SK-N-SH (cell line): Measurements from ENCODE around the gene FBXO31.

Experiments used
- EP300 ChIP-seq, 2 experiments: IDR thresholded peaks; 2 replicates each; pipeline versions ENCODE4 v1.4.0 to v1.6.1; 2012; ENCODE audit warnings: borderline replicate concordance in 1 of 2, low read depth in 1 of 2, low read length in 1 of 2
- EZH2phosphoT487 ChIP-seq: fragments of 200-600 bp; sonication (generic); IDR thresholded peaks from 2 replicates; pipeline ENCODE4 v1.6.1; 2017; ENCODE audit warnings: low read depth, mixed run types, mild to moderate bottlenecking, antibody characterized with exemption, moderate library complexity, borderline replicate concordance
- GABPA ChIP-seq: IDR thresholded peaks from 2 replicates; pipeline ENCODE4 v1.4.0; 2012; ENCODE audit warnings: low read depth, mild to moderate bottlenecking
- JUND ChIP-seq: IDR thresholded peaks from 2 replicates; pipeline ENCODE4 v1.4.0; 2012
- MXI1 ChIP-seq: IDR thresholded peaks from 2 replicates; pipeline ENCODE4 v1.6.1; 2012; ENCODE audit warnings: mild to moderate bottlenecking, low read depth, low read length, improper control_type of control experiment
- POLR2AphosphoS5 ChIP-seq: IDR thresholded peaks from 2 replicates; pipeline ENCODE4 v1.6.1; 2012; ENCODE audit warnings: low read depth, low read length
- RXRA ChIP-seq: IDR thresholded peaks from 2 replicates; pipeline ENCODE4 v1.4.0; 2012; ENCODE audit warnings: low read depth, mild to moderate bottlenecking, borderline replicate concordance
- TAF1 ChIP-seq: IDR thresholded peaks from 2 replicates; pipeline ENCODE4 v1.6.1; 2012; ENCODE audit warnings: low read depth, mild to moderate bottlenecking, low read length, moderate library complexity, borderline replicate concordance
- TF ChIP-seq, protein P1 (sequence below): fragments of 200-600 bp; sonication (generic); IDR thresholded peaks from 2 replicates; pipeline ENCODE4 v1.6.1; 2017; ENCODE audit warnings: antibody characterized with exemption, mild to moderate bottlenecking, moderate library complexity

GRCh38 chr16:87291944-87292343 lies 91.6 kb downstream of the FBXO31 start:
- TF ChIP-seq, protein P1, sequence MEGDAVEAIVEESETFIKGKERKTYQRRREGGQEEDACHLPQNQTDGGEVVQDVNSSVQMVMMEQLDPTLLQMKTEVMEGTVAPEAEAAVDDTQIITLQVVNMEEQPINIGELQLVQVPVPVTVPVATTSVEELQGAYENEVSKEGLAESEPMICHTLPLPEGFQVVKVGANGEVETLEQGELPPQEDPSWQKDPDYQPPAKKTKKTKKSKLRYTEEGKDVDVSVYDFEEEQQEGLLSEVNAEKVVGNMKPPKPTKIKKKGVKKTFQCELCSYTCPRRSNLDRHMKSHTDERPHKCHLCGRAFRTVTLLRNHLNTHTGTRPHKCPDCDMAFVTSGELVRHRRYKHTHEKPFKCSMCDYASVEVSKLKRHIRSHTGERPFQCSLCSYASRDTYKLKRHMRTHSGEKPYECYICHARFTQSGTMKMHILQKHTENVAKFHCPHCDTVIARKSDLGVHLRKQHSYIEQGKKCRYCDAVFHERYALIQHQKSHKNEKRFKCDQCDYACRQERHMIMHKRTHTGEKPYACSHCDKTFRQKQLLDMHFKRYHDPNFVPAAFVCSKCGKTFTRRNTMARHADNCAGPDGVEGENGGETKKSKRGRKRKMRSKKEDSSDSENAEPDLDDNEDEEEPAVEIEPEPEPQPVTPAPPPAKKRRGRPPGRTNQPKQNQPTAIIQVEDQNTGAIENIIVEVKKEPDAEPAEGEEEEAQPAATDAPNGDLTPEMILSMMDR: no peak
- no peak for TF ChIP-seq POLR2AphosphoS5
- no peak for TF ChIP-seq EZH2phosphoT487
- no peak for TF ChIP-seq TAF1
- TF ChIP-seq EP300 (IDR thresholded peaks at IDR 0.05; ENCODE audit: borderline replicate concordance in 1 of 2, low read depth in 1 of 2, low read length in 1 of 2): no peak
- TF ChIP-seq MXI1: no peak
- TF ChIP-seq GABPA: no peak
- TF ChIP-seq JUND: no peak
- no peak for TF ChIP-seq RXRA
